Measurements from ENCODE around the gene NKG7. TPM values are rescaled to one million over a fixed set of nuclear protein-coding genes. Genes with fewer than 3 reads are reported as not detected.

NKG7 gene
- total RNA-seq, 4 donors from 2014 or later, result 0.73 to 1.2 TPM; not detected in 2

GRCh38 chr19:51361239-51361638 is 11.2 kb downstream of the NKG7 start:
- Histone ChIP-seq H3K27me3 (no peaks in the 10 kb centered on the region), H3K4me1 (peaks cover 13 to 19% of the 10 kb centered on the region in 2 donors), H3K9me3 (no peaks in the 10 kb centered on the region), H3K4me3 (no peak overlapping the region), H3K27ac (peak overlapping the region in 1 of 4 donors; percentile 1), H3K36me3 (no peaks in the 10 kb centered on the region)
- intact Hi-C loops (cut with DNase I; ENCODE audit: low total_unique reads), result loop anchor here (10.0 kb wide), 1 partner anchor 324 kb away; no protein-coding TSS in a partner anchor
- in situ Hi-C loops (cut with MboI; ENCODE audit: low sequenced_read_pairs in 4 of 4), result no loop called here
- ATAC-seq (no peak), DNase-seq (no peak)
- TF ChIP-seq CTCF (IDR thresholded peaks at IDR 0.05 in 4 of 5, conservative IDR thresholded peaks at IDR 0.05 in 1 of 5) (no peak), POLR2A (IDR thresholded peaks at IDR 0.05) (no peak)

- intact Hi-C loops (cut with DNase I; ENCODE audit: low total_unique reads), result no loop called here
- DNase-seq (no peak), ATAC-seq (no peak)
- H3K36me3 ChIP-seq, result no peaks in the 10 kb centered on the region
- no peak overlapping the region for H3K4me3 ChIP-seq
- TF ChIP-seq POLR2A (IDR thresholded peaks at IDR 0.05) (no peak), CTCF (IDR thresholded peaks at IDR 0.05 in 4 of 5, conservative IDR thresholded peaks at IDR 0.05 in 1 of 5) (no peak)
- no peaks in the 10 kb centered on the region for H3K27me3 ChIP-seq
- H3K27ac ChIP-seq, result peak overlapping the region in 2 of 4 donors; percentile 7 to 15
- in situ Hi-C loops (cut with MboI; ENCODE audit: low sequenced_read_pairs in 4 of 4), result no loop called here
- H3K4me1 ChIP-seq, result peaks cover 6 to 7% of the 10 kb centered on the region in 2 donors
- H3K9me3 ChIP-seq, result no peaks in the 10 kb centered on the region
Observed at GRCh38 chr19:51359294-51359693, 13.2 kb downstream of the NKG7 start.

- TF ChIP-seq CTCF (IDR thresholded peaks at IDR 0.05 in 4 of 5, conservative IDR thresholded peaks at IDR 0.05 in 1 of 5) (no peak), POLR2A (IDR thresholded peaks at IDR 0.05) (no peak)
- Histone ChIP-seq H3K27ac (no peak overlapping the region), H3K27me3 (no peaks in the 10 kb centered on the region), H3K36me3 (no peaks in the 10 kb centered on the region), H3K4me3 (no peak overlapping the region), H3K4me1 (peaks cover 0 to 4% of the 10 kb centered on the region in 2 donors), H3K9me3 (no peaks in the 10 kb centered on the region)
- no peak for ATAC-seq
- no peak for DNase-seq
- in situ Hi-C loops (cut with MboI; ENCODE audit: low sequenced_read_pairs in 4 of 4), result no loop called here
- intact Hi-C loops (cut with DNase I; ENCODE audit: low total_unique reads), result no loop called here
Observed at GRCh38 chr19:51357952-51358351, 14.5 kb downstream of the NKG7 start.

GRCh38 chr19:51356159-51356801 is 16.2 kb downstream of the NKG7 start:
- in situ Hi-C loops (cut with MboI; ENCODE audit: low sequenced_read_pairs in 4 of 4), result no loop called here
- Histone ChIP-seq H3K36me3 (peaks cover 0 to 9% of the 10 kb centered on the region in 2 donors), H3K4me3 (no peak overlapping the region)

More at GRCh38 chr19:51356159-51356801, 16.2 kb downstream of the NKG7 start:
- H3K4me1 ChIP-seq, result no peaks in the 10 kb centered on the region
- H3K27me3 ChIP-seq, result no peaks in the 10 kb centered on the region
- intact Hi-C loops (cut with DNase I; ENCODE audit: low total_unique reads), result no loop called here
- H3K9me3 ChIP-seq, result no peaks in the 10 kb centered on the region
- TF ChIP-seq POLR2A (IDR thresholded peaks at IDR 0.05) (no peak), CTCF (IDR thresholded peaks at IDR 0.05 in 4 of 5, conservative IDR thresholded peaks at IDR 0.05 in 1 of 5) (no peak)
- no peak for DNase-seq
- no peak overlapping the region for H3K27ac ChIP-seq
- no peak for ATAC-seq
